ENCODE data around the gene PLCB1. TPM values are rescaled to one million over a fixed set of nuclear protein-coding genes. Genes with fewer than 3 reads are reported as not detected.
A peak's percentile ranks its signal among the peaks of the same experiment; 100 is the strongest.

Gene PLCB1
- total and polyA plus RNA-seq, 4 donors: 1.6 to 43.8 (median 6.1) TPM

DNA sequence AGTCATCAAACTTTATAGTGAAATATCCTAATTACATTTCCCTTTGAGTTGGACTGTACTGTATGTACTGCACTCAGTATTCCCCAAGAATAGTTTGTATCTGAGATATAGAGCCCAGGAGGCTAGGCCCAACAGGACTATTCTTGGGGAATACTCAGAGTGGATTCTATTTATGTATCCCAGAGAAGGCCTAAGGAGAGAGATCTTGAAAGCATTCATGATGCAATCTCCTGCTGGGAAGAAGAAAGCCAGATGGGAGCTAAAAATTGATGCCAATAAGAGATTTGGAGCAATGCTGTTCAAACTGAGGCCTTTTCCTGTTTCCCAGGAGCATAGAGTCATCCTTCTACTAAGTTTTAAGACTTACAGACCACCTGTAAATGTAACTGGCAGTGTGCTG, 484.7 kb downstream of the PLCB1 start:
- DNase-seq: no peak
- H3K4me1 ChIP-seq (ENCODE audit: control insufficient read depth in 5 of 5, insufficient read depth in 5 of 5, low read length in 5 of 5): no peaks in the 10 kb centered on the region
- TF ChIP-seq, protein P1, sequence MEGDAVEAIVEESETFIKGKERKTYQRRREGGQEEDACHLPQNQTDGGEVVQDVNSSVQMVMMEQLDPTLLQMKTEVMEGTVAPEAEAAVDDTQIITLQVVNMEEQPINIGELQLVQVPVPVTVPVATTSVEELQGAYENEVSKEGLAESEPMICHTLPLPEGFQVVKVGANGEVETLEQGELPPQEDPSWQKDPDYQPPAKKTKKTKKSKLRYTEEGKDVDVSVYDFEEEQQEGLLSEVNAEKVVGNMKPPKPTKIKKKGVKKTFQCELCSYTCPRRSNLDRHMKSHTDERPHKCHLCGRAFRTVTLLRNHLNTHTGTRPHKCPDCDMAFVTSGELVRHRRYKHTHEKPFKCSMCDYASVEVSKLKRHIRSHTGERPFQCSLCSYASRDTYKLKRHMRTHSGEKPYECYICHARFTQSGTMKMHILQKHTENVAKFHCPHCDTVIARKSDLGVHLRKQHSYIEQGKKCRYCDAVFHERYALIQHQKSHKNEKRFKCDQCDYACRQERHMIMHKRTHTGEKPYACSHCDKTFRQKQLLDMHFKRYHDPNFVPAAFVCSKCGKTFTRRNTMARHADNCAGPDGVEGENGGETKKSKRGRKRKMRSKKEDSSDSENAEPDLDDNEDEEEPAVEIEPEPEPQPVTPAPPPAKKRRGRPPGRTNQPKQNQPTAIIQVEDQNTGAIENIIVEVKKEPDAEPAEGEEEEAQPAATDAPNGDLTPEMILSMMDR (IDR thresholded peaks at IDR 0.05; ENCODE audit: control extremely low read depth, extremely low read depth): no peak
- H3K9me3 ChIP-seq (ENCODE audit: control insufficient read depth in 4 of 4, insufficient read depth in 3 of 4, low read length in 3 of 4): no peaks in the 10 kb centered on the region
- H3K36me3 ChIP-seq (ENCODE audit: control insufficient read depth in 4 of 4, insufficient read depth in 4 of 4, low read length in 4 of 4): no peaks in the 10 kb centered on the region
- peak overlapping the region in 1 of 2 donors; percentile 45 for H3K27ac ChIP-seq (ENCODE audit: low read depth in 1 of 2, low read length in 1 of 2)
- H3K4me3 ChIP-seq: no peak overlapping the region
- H3K27me3 ChIP-seq (ENCODE audit: control insufficient read depth in 3 of 3, insufficient read depth in 3 of 3, low read length in 2 of 3): no peaks in the 10 kb centered on the region
- no peak for ATAC-seq (ENCODE audit: insufficient read depth, low FRiP score)
- no peak overlapping the region for H3K9ac ChIP-seq (ENCODE audit: insufficient read depth in 1 of 2, low read length in 2 of 2)

DNA sequence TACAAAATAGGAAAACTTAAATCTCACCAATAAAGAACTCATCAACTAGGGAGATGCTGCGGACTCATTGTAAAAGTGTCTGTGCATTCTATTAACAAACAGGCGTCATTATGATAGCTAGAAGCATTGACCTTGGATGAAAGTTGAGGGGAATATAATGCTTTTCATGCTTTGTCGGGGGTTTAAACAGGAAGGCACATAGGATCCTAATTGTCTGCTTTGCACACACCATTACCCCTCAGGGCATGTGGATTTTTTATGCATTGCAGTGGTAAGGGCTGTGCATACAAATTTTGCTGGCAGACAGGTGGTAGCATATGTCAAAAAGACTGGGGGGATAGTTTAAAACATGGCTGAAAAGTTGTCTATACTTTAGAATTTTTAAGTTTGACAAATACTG, 488.9 kb downstream of the PLCB1 start:
- Histone ChIP-seq H3K27me3 (ENCODE audit: control insufficient read depth in 3 of 3, insufficient read depth in 3 of 3, low read length in 2 of 3) (no peaks in the 10 kb centered on the region), H3K4me1 (ENCODE audit: control insufficient read depth in 5 of 5, insufficient read depth in 5 of 5, low read length in 5 of 5) (no peaks in the 10 kb centered on the region), H3K9me3 (ENCODE audit: control insufficient read depth in 4 of 4, insufficient read depth in 3 of 4, low read length in 3 of 4) (no peaks in the 10 kb centered on the region), H3K27ac (ENCODE audit: low read depth in 1 of 2, low read length in 1 of 2) (no peak overlapping the region), H3K9ac (ENCODE audit: insufficient read depth in 1 of 2, low read length in 2 of 2) (no peak overlapping the region), H3K36me3 (ENCODE audit: control insufficient read depth in 4 of 4, insufficient read depth in 4 of 4, low read length in 4 of 4) (no peaks in the 10 kb centered on the region), H3K4me3 (no peak overlapping the region)
- 67 to 79% methylated on average over 3 of the region's 3 CpGs for WGBS, 2 donors
- TF ChIP-seq, protein P1 (IDR thresholded peaks at IDR 0.05; ENCODE audit: control extremely low read depth, extremely low read depth): no peak
- DNase-seq (no peak), ATAC-seq (ENCODE audit: insufficient read depth, low FRiP score) (no peak)

DNA sequence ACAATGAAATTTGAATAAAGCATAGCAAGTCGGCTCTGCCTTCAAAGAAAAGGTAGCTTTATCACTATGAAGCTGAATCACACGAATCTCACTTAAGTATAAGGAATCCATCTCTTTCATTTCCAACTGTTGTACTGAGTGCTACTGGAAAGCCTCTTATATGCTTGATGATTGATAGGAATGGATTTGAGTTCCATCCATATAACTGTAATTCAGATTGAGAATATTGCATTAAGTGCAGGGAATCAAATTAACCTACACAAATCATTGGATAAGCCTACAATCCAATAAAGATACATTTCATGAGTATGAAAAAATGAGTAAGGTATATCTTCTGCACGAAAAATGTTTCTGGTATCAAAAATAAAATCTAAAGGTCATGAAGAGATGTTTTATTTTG, 492.0 kb downstream of the PLCB1 start:
- Histone ChIP-seq H3K9ac (ENCODE audit: insufficient read depth in 1 of 2, low read length in 2 of 2) (no peak overlapping the region), H3K4me1 (ENCODE audit: control insufficient read depth in 5 of 5, insufficient read depth in 5 of 5, low read length in 5 of 5) (peaks cover 0 to 4% (median 0%) of the 10 kb centered on the region in 5 donors), H3K27ac (ENCODE audit: low read depth in 1 of 2, low read length in 1 of 2) (no peak overlapping the region), H3K27me3 (ENCODE audit: control insufficient read depth in 3 of 3, insufficient read depth in 3 of 3, low read length in 2 of 3) (no peaks in the 10 kb centered on the region), H3K9me3 (ENCODE audit: control insufficient read depth in 4 of 4, insufficient read depth in 3 of 4, low read length in 3 of 4) (no peaks in the 10 kb centered on the region), H3K4me3 (no peak overlapping the region), H3K36me3 (ENCODE audit: control insufficient read depth in 4 of 4, insufficient read depth in 4 of 4, low read length in 4 of 4) (no peaks in the 10 kb centered on the region)
- DNase-seq (no peak), ATAC-seq (ENCODE audit: insufficient read depth, low FRiP score) (no peak)
- TF ChIP-seq, protein P1 (IDR thresholded peaks at IDR 0.05; ENCODE audit: control extremely low read depth, extremely low read depth): no peak
- WGBS, 2 donors: 89 to 95% methylated on average over 3 of the region's 3 CpGs

DNA sequence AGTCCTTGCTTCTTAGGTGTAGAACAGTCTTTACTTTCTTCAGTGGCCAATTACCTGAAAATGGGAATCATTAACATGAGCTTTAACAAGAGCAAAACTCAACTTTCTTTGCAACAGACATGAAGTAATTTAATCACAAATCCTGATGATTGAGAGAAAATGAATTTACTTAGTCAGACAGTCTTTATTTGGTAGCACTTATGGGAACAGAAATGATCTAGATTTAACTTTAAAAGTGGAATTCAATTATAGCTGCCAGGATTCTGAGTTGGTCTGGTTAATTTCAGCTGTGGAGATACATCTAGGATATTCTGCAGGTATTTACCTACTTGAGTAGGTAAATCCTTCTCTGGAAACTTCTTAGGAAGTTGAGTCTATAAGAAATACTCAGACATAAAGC, 492.6 kb downstream of the PLCB1 start:
- H3K4me3 ChIP-seq: no peak overlapping the region
- no peaks in the 10 kb centered on the region for H3K27me3 ChIP-seq (ENCODE audit: control insufficient read depth in 3 of 3, insufficient read depth in 3 of 3, low read length in 2 of 3)
- no peaks in the 10 kb centered on the region for H3K9me3 ChIP-seq (ENCODE audit: control insufficient read depth in 4 of 4, insufficient read depth in 3 of 4, low read length in 3 of 4)
- H3K4me1 ChIP-seq (ENCODE audit: control insufficient read depth in 5 of 5, insufficient read depth in 5 of 5, low read length in 5 of 5): peaks cover 0 to 4% (median 0%) of the 10 kb centered on the region in 5 donors
- H3K27ac ChIP-seq (ENCODE audit: low read depth in 1 of 2, low read length in 1 of 2): no peak overlapping the region
- ATAC-seq (ENCODE audit: insufficient read depth, low FRiP score) (no peak), DNase-seq (no peak)
- no peak overlapping the region for H3K9ac ChIP-seq (ENCODE audit: insufficient read depth in 1 of 2, low read length in 2 of 2)
- TF ChIP-seq, protein P1 (IDR thresholded peaks at IDR 0.05; ENCODE audit: control extremely low read depth, extremely low read depth): no peak
- H3K36me3 ChIP-seq (ENCODE audit: control insufficient read depth in 4 of 4, insufficient read depth in 4 of 4, low read length in 4 of 4): no peaks in the 10 kb centered on the region
